Endodermal cell (in vitro differentiated cells): Measurements from ENCODE around the gene DOK7. TPM values are rescaled to one million over a fixed set of nuclear protein-coding genes. Genes with fewer than 3 reads are reported as not detected.

Experiments used
- DNase-seq: peaks from one replicate; pipeline ENCODE4 v3.0.0-alpha.2; 2017
- H3K27ac ChIP-seq: 2 replicates; pipeline ENCODE4 v1.5.1; 2013; ENCODE audit warnings: mild to moderate bottlenecking, low read depth, low read length, moderate library complexity
- H3K27me3 ChIP-seq: 2 replicates; pipeline ENCODE4 v1.6.1; 2013; ENCODE audit warnings: mild to moderate bottlenecking, low read length, moderate library complexity; ENCODE audit not compliant: insufficient read depth, control insufficient read depth, poor library complexity, severe bottlenecking
- H3K36me3 ChIP-seq: 2 replicates; pipeline ENCODE4 v1.7.0; 2013; ENCODE audit warnings: mild to moderate bottlenecking, low read length, moderate library complexity; ENCODE audit not compliant: control insufficient read depth, insufficient read depth
- H3K4me1 ChIP-seq: one replicate; pipeline ENCODE4 v1.7.0; 2013; ENCODE audit warnings: low read length; ENCODE audit not compliant: control insufficient read depth, insufficient read depth
- H3K4me3 ChIP-seq: 2 replicates; pipeline ENCODE4 v1.5.1; 2013; ENCODE audit warnings: mild to moderate bottlenecking, low read length, moderate library complexity
- H3K9ac ChIP-seq: 2 replicates; pipeline ENCODE4 v1.6.1; 2013; ENCODE audit warnings: mild to moderate bottlenecking, low read length, moderate library complexity; ENCODE audit not compliant: poor library complexity, severe bottlenecking; ENCODE audit errors: extremely low read depth
- H3K9me3 ChIP-seq: 2 replicates; pipeline ENCODE4 v1.6.1; 2013; ENCODE audit warnings: mild to moderate bottlenecking, low read length, moderate library complexity; ENCODE audit not compliant: control insufficient read depth
- H3K27ac Mint-ChIP-seq: 2 replicates; pipeline ENCODE4 v1.8.0; 2020; ENCODE audit warnings: mixed read lengths
- H3K27me3 Mint-ChIP-seq: 2 replicates; pipeline ENCODE4 v1.8.0; 2021; ENCODE audit warnings: mild to moderate bottlenecking, mixed read lengths; ENCODE audit not compliant: insufficient read depth
- H3K36me3 Mint-ChIP-seq: 2 replicates; pipeline ENCODE4 v1.8.0; 2020; ENCODE audit warnings: low read depth, mixed read lengths
- H3K4me1 Mint-ChIP-seq: 2 replicates; pipeline ENCODE4 v1.8.0; 2020; ENCODE audit warnings: mixed read lengths
- H3K4me3 Mint-ChIP-seq: 2 replicates; pipeline ENCODE4 v1.8.0; 2020; ENCODE audit warnings: mild to moderate bottlenecking, moderate library complexity, mixed read lengths
- H3K9me3 Mint-ChIP-seq: 2 replicates; pipeline ENCODE4 v1.8.0; 2020; ENCODE audit warnings: mild to moderate bottlenecking, mixed read lengths
- WGBS, 2 experiments: methylation state at CpG; one replicate each; pipeline versions ENCODE4 v1.1.5 to v1.1.7; 2013; ENCODE audit warnings: missing lambda C conversion rate in 2 of 2, mixed read lengths in 1 of 2; ENCODE audit not compliant: insufficient coverage in 1 of 2, insufficient read length in 1 of 2; 5-methylcytosine and 5-hydroxymethylcytosine counted together
- total RNA-seq, 2 donors: library from RNA; stranded (reverse); fragmentation: NEBNext Ultra II Directional in 1 of 2; extraction: Animal tissue kit (Norgen Biotek cat#: 25700) in 1 of 2; gene quantifications; 2 replicates in 1 of 2; 3 replicates in 1 of 2; pipeline ENCODE4 v1.2.1, GENCODE V29; 2021
- TF ChIP-seq, protein P1 (sequence below): fragments of 200-600 bp; sonication (generic); conservative IDR thresholded peaks from 2 replicates; pipeline ENCODE4 v1.5.0; 2021; ENCODE audit warnings: antibody characterized with exemption, mild to moderate bottlenecking

DOK7 gene
- total RNA-seq, 2 donors from 2014 or later: 0.38 to 1.3 TPM

DNA sequence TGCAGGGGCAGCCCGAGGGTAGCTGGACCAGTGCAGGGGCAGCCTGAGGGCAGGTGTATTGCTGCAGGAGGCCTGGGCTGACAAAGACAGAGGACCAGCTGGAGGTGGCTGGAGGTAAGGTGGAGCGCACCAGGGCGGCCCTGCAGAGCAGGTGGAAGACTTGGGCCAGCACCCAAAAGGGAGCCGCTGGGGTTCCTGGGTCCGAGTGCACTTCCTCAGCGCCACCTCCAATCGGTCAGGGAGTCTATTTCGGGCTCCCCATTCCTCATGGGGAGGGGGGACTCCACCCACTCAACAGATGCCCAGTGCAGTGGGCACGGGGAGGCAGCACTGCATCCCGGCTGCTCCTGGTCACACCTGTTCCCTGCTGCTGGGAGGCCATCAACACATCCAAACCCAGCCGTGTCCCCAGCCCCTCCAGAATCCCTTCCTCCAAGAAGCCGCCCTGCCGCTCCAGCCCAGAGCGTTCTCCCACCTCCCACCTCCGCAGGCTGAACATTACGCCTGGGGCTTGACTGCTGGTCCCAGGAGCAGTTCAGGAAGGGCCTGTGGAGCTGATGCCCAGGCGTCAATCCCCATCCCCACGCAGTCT is 67.7 kb downstream of the DOK7 start:
- no peak overlapping the region for H3K9ac ChIP-seq
- no peak overlapping the region for H3K27ac Mint-ChIP-seq

DNA sequence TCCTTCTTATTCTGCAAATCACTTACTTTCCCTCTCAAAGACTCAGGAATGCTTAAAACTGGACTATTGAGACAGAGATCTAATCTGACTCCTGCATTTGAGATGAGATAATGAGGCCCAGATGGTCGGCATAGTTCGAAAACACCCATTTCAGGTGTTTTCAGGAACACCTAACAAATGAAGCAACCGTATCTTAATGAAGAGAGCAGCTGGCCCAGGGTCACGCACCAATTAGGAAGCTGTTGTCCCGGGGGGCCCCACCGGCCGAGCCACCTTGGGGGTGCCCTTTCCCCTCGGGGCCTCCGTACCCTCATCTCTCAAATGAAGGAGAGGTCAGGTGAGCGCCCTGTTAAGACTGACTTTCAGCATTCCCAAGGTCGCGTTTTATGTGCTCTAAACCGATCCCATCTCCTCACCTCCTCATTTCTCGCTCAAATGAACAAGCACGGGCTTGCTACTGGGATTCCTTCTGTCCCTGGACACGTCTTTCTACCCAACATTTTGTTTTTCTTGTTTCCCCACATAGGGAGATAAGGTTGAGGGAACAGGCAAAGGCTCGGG is 68.3 kb downstream of the DOK7 start:
- Histone ChIP-seq H3K27ac (no peak overlapping the region), H3K27me3 (peaks cover 15% of the 10 kb centered on the region), H3K4me1 (peaks cover 2% of the 10 kb centered on the region), H3K9me3 (no peaks in the 10 kb centered on the region), H3K4me3 (peak overlapping the region; percentile 93), H3K36me3 (peaks cover 14% of the 10 kb centered on the region), H3K9ac (peak overlapping the region; percentile 75)
- H3K4me1 Mint-ChIP-seq: peaks cover 24% of the 10 kb centered on the region
- peaks cover 35% of the 10 kb centered on the region for H3K27me3 Mint-ChIP-seq
- no peak for DNase-seq
- H3K9me3 Mint-ChIP-seq: peaks cover 7% of the 10 kb centered on the region
- TF ChIP-seq, protein P1, sequence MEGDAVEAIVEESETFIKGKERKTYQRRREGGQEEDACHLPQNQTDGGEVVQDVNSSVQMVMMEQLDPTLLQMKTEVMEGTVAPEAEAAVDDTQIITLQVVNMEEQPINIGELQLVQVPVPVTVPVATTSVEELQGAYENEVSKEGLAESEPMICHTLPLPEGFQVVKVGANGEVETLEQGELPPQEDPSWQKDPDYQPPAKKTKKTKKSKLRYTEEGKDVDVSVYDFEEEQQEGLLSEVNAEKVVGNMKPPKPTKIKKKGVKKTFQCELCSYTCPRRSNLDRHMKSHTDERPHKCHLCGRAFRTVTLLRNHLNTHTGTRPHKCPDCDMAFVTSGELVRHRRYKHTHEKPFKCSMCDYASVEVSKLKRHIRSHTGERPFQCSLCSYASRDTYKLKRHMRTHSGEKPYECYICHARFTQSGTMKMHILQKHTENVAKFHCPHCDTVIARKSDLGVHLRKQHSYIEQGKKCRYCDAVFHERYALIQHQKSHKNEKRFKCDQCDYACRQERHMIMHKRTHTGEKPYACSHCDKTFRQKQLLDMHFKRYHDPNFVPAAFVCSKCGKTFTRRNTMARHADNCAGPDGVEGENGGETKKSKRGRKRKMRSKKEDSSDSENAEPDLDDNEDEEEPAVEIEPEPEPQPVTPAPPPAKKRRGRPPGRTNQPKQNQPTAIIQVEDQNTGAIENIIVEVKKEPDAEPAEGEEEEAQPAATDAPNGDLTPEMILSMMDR: no peak
- peaks cover 24% of the 10 kb centered on the region for H3K36me3 Mint-ChIP-seq
- WGBS, 2 experiments: 30% methylated on average over 9 to 17 of the region's 17 CpGs
- H3K27ac Mint-ChIP-seq: peak overlapping the region; percentile 42
- peak overlapping the region; percentile 95 for H3K4me3 Mint-ChIP-seq

More for the DNA sequence above, 67.7 kb downstream of the DOK7 start:
- Histone ChIP-seq H3K36me3 (peaks cover 14% of the 10 kb centered on the region), H3K27ac (no peak overlapping the region), H3K4me1 (peaks cover 2% of the 10 kb centered on the region), H3K9me3 (no peaks in the 10 kb centered on the region), H3K4me3 (peak overlapping the region; percentile 93), H3K27me3 (peaks cover 15% of the 10 kb centered on the region)
- Mint-ChIP-seq H3K36me3 (peaks cover 24% of the 10 kb centered on the region), H3K27me3 (peaks cover 32% of the 10 kb centered on the region), H3K9me3 (peaks cover 6% of the 10 kb centered on the region), H3K4me1 (peaks cover 24% of the 10 kb centered on the region), H3K4me3 (peak overlapping the region; percentile 95)
- 85 to 90% methylated on average over 15 to 18 of the region's 18 CpGs for WGBS, 2 experiments
- TF ChIP-seq, protein P1: no peak
- DNase-seq: peak; percentile 57

DNA sequence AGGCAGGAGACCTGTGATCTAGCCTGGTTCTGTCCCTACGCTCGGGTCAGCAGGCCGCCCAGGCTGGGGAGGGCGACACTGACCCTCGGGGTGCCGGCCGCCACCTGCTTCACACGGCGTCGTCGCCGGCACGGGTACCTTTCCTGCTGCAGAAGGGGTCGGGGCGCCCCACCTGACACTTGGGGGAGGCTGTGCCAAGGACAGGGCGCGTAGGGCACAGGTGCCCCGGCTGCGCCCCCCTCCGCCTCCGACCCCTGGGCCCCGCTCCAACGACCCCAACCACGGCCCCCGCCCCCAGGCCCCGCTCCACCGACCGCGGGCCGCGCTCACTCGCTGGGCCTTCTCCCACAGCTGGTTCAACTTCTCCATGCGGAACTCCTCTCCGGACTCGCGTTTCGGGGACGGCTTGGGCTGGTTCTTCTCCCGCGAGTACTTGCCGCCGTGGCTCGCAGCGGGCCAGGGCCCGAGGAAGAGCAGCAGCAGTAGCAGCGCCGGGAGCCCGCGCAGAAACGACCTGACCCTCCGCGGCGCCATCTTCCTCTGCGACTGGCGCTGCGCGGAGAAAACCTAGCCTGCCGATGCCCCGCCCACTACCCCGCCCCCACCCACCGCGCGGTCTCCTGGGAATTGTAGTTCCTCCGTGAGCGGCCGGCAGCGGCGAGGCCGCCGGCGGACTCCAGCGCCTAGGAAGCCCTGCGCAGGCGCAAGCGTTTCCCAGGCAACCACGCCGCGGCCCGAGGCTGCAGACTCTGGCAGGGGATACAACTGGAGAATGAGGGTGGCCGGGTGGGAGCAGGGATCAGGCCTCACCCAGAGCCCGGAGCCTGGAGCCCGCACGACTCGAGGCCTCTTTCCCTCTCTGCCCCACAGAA is 69.0 kb downstream of the DOK7 start, which contains the start of gene LRPAP1:
TSS of gene LRPAP1 (minus strand) at position 544 of the 872 bp plus-strand sequence. CDS start at position 534, 10 bp downstream.
- DNase-seq: peak; percentile 98
- no peaks in the 10 kb centered on the region for H3K9me3 ChIP-seq
- peak within 1 kb of the TSS; percentile 93 for H3K4me3 ChIP-seq
- peak within 1 kb of the TSS; percentile 49 for H3K27ac ChIP-seq
- WGBS, 2 experiments: 0% methylated on average over 14 to 84 of the region's 84 CpGs
- H3K9me3 Mint-ChIP-seq: peaks cover 8% of the 10 kb centered on the region
- H3K4me1 ChIP-seq: peaks cover 2% of the 10 kb centered on the region
- peak within 1 kb of the TSS; percentile 75 for H3K9ac ChIP-seq
- peak within 1 kb of the TSS; percentile 98 for H3K27ac Mint-ChIP-seq
- H3K27me3 Mint-ChIP-seq: peaks cover 35% of the 10 kb centered on the region
- peak within 1 kb of the TSS; percentile 95 for H3K4me3 Mint-ChIP-seq
- H3K36me3 Mint-ChIP-seq: peaks cover 19% of the 10 kb centered on the region
- TF ChIP-seq, protein P1: no peak
- peaks cover 14% of the 10 kb centered on the region for H3K36me3 ChIP-seq
- peaks cover 15% of the 10 kb centered on the region for H3K27me3 ChIP-seq
- H3K4me1 Mint-ChIP-seq: peaks cover 19% of the 10 kb centered on the region
